NCI-H146 treated with DMSO at 0.1 percent for 48 hours (cell line): ENCODE data around the gene MCOLN3.
A peak's percentile ranks its signal among the peaks of the same experiment; 100 is the strongest.
"Not testable (repeated sequence)": the region's sequence is repeated elsewhere in the genome, so short reads cannot be mapped to it uniquely, and the experiment has no call there.

ENCODE experiments used
- DNase-seq: peaks from one replicate; lab custom pipeline; 2025; ENCODE audit not compliant: unreplicated experiment; lab: John Stamatoyannopoulos, UW

The MCOLN3 gene

DNA sequence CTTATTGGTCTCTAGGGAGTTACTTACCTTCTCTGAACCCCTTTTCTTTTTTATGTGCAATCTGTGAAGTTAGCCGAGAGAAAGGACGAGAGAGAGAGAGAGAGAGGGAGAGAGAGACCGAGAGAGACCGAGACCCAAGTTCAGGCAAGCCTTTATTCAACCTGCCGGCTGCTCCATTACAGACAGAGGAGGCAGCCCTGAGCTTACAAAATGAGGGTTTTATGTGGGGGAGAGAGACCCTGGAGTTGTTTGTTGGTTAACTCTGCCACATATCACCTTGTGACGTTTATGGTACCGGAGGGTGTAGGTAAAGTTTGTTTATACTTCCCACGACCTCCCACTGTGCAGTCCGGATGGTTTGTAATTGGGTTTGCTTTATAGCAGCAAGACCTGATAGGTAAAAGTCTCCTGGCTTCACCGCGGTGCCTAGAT lies 1.5 kb upstream of the MCOLN3 start:
- no peak for DNase-seq

- peak; percentile 23 for DNase-seq
These were observed 616 bp downstream of the MCOLN3 start for GRCh38 chr1:85047472-85048295.

DNA sequence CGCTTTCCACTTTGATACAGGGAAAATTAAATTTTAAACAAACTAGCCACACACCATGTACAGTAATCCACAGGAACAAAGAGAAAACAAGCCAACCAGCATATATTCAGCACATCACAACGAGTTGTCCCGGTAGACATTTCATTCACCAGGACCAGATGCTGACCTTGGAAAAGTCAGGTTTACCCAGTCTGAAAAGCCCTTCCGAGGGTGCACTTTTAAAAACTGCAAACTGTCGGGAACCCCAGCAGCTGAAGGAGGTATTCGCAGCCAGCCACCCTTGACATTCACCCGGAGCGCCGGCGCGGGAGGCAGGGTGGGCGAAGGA lies 1.2 kb downstream of the MCOLN3 start:
- no peak for DNase-seq

GRCh38 chr1:85042413-85042812 lies 5.9 kb downstream of the MCOLN3 start:
- no peak for DNase-seq

- DNase-seq: no peak
These were observed 6.5 kb downstream of the MCOLN3 start for GRCh38 chr1:85041793-85042192.

GRCh38 chr1:85033221-85033620 lies 15.1 kb downstream of the MCOLN3 start:
- DNase-seq: no peak

DNA sequence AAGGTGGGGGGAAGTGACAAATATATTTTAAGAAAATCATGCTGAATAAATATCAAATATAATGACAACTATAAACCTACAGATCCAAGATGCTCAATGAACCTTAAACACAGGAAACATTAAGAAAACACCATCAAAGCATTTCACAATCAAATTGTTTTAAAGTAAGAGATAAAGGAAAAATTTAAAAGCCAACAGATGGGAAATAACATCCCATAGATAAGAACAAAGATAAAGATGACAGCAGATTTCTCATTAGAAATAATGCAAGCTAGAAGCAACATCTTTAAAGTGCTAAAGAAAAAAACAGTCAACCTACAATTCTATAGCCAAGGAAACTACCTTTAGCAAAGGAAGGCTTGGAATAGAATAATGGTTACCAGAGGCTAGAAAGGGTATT lies 17.8 kb downstream of the MCOLN3 start:
- DNase-seq: no peak

GRCh38 chr1:85028151-85028550 lies 20.1 kb downstream of the MCOLN3 start:
- DNase-seq: no peak

GRCh38 chr1:85027242-85027983 lies 20.9 kb downstream of the MCOLN3 start:
- DNase-seq: no peak

- DNase-seq: no peak
These were observed 22.4 kb downstream of the MCOLN3 start for GRCh38 chr1:85025940-85026339.

GRCh38 chr1:85024736-85025135 lies 23.6 kb downstream of the MCOLN3 start:
- no peak for DNase-seq

DNA sequence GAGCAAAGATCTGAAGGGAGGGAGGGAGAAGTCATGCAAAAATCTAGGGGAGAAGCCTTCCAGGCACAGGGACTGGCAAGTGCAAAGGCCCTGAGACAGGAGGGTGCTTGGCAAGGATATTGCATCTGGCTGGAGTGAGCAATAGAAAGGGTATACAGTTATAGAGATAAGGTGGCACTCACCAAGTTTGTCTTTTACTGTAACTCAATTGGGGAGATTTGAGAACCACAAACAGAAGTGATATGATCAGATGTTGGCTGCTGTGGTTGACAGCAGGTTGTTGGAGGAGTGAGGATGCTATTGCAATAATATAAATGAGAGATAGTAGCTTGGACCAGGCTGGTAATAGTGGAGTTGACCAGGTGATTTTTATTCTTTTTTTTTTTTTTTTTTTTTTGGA lies 25.6 kb downstream of the MCOLN3 start:
- no peak for DNase-seq

DNA sequence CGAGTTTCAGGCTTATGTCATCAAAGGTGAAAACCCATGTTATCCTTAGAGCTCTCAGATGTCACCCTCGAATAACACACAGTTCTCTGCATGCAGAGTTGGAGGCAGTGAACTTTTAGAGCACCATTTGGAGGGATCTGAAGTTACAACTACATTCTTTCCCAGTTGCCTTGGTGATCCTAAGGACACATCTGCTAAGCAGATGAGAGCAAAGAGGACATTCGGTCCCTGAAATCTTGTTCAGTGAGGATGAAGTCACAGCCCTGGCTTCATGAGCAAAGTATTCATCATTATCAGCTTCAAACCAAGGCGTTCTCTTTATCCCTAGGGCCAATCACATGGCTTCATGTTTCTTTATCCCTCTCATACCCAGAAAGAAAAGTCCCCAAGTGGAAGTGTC lies 28.3 kb downstream of the MCOLN3 start:
- DNase-seq: no peak

DNA sequence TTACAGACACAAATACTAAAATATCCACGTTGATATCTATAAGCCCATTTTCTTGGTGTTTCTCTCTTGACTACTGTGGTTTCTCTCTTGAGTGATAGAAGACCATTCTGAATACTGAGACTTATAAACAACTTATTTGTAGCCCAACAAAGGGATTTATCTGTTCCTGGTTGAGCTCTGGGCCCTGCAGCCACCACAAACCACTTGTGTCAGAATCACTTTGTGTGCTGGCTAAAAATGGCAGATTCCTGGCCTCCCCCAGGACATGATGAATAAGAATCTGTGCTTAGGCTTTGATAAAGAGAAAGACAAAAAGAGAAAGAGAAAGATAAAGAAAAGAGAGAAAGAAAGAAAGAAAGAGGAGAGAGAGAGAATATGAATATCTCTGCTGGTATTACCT lies 32.5 kb downstream of the MCOLN3 start:
- DNase-seq: no peak

GRCh38 chr1:85005641-85006040 lies 42.7 kb downstream of the MCOLN3 start:
- not testable (repeated sequence) for DNase-seq

- no peak for DNase-seq
These were observed 46.6 kb downstream of the MCOLN3 start for GRCh38 chr1:85001742-85002141.

- no peak for DNase-seq
These were observed 49.5 kb downstream of the MCOLN3 start for GRCh38 chr1:84998642-84999280.

DNA sequence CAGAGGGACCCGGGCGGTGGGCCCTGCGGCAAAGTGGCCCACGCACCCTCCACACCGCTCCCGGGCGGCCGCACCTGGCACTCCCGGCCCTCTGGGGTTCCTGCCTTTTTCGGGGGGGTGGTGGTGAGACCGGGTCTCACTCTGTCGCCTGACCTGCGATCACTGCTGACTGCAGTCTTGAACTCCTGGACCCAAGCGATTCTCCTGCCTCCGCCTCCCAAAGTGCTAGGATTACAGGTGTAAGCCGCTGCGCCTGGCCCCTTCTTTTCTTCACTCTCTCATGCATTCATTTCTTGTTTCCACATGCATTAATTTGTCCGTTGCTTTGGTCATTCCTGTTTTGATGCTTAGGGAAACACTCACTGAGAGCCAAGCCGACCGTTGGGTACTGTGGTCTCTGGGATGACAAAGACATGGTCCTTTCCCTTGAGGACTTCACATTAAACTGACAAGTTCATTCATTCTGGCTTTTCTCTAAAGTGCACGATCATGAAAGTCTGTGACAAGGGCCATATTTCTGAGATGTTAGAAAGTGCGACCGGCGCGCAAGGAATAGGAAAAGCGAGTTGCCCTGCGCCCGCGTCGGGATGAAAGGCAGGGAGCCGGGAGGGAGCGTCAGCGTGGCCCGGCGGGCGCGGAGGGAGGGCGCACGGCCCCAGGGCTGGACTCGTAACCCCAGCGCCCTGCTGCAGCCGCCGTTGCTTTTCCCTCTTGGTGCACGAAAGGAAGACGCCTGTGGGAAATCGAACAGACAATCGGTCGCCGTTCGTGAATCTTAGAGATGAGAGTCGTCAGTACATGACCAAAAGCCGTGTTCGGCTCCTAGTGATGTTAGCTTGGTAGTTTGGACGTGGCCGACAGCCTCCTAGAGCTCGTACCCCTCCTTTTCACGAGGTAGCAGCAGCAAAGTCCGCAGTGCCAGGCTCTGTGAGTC lies 50.4 kb downstream of the MCOLN3 start:
- DNase-seq: peak; percentile 12

GRCh38 chr1:84996846-84997666 lies 51.2 kb downstream of the MCOLN3 start, which contains the start of gene MCOLN2:
MCOLN2 (minus strand) TSS chr1:84997113; CDS start chr1:84996872, 241 bp downstream.
- peak; percentile 34 for DNase-seq
